A549 (cell line): ENCODE measurements around the gene ARFGEF3. TPM values are rescaled to one million over a fixed set of nuclear protein-coding genes. Genes with fewer than 3 reads are reported as not detected.

Experiments used
- ATAC-seq, 2 experiments: fragments of 200-7000 bp in 1 of 2; fragments of >200 bp in 1 of 2; cut with Nextera tagmentation in 1 of 2; cut with Tn5 transposase in 1 of 2; 3 replicates each; pipeline versions ENCODE4 v1.8.0 to v1.9.1; 2018 to 2020; ENCODE audit warnings: mild to moderate bottlenecking in 1 of 2, moderate library complexity in 1 of 2
- CTCF ChIA-PET: fragments of 300-600 bp; sonication (Branson Sonifier 250); formaldehyde crosslinking; extraction: SDS; loops from one replicate; lab custom pipeline; 2021; ENCODE audit warnings: antibody characterized with exemption, inconsistent platforms; lab: Yijun Ruan, JAX
- POLR2A ChIA-PET: fragments of 350-600 bp; formaldehyde crosslinking; extraction: SDS; loops from one replicate; lab custom pipeline; 2021; ENCODE audit warnings: antibody characterized with exemption, inconsistent platforms; lab: Yijun Ruan, JAX
- DNase-seq, 2 experiments: peaks; one replicate each; pipeline versions ENCODE4 v3.0.0 to v3.0.0-alpha.2; 2011 to 2016; ENCODE audit warnings: low read depth in 1 of 2, low spot score in 1 of 2
- FAIRE-seq: peaks from 2 replicates; lab custom pipeline; 2011; peaks lifted over from hg19 to GRCh38; lab: Jason Lieb, UNC
- H3K27ac ChIP-seq, 2 experiments: fragments of >200 bp; sonication (Bioruptor Twin); formaldehyde crosslinking; 3 replicates each; pipeline ENCODE4 v1.5.1; 2016 to 2017
- H3K4me1 ChIP-seq: fragments of >200 bp; sonication (Bioruptor Twin); formaldehyde crosslinking; 3 replicates; pipeline ENCODE4 v1.6.1; 2016
- H3K4me2 ChIP-seq: fragments of >200 bp; sonication (Bioruptor Twin); formaldehyde crosslinking; 3 replicates; pipeline ENCODE4 v1.6.1; 2016
- H3K4me3 ChIP-seq: fragments of >200 bp; sonication (Bioruptor Twin); formaldehyde crosslinking; 3 replicates; pipeline ENCODE4 v1.5.1; 2016
- H3K9me3 ChIP-seq: fragments of >200 bp; sonication (Bioruptor Twin); formaldehyde crosslinking; 3 replicates; pipeline ENCODE4 v1.6.1; 2016
- CEBPB ChIP-seq, 2 experiments: fragments of >200 bp in 1 of 2; sonication (Bioruptor Twin) in 1 of 2; formaldehyde crosslinking in 1 of 2; IDR thresholded peaks; 2 replicates each; pipeline ENCODE4 v1.6.1; 2012 to 2016
- CHD2 ChIP-seq: fragments of 150-350 bp; IDR thresholded peaks from 2 replicates; pipeline ENCODE4 v1.6.1; 2014; ENCODE audit warnings: low read length; ENCODE audit not compliant: partially characterized antibody
- EP300 ChIP-seq, 2 experiments: fragments of >200 bp; sonication (Bioruptor Twin); formaldehyde crosslinking; IDR thresholded peaks; 2 replicates in 1 of 2; 3 replicates in 1 of 2; pipeline ENCODE4 v1.6.1; 2016 to 2017
- ESRRA ChIP-seq: fragments of 150-350 bp; IDR thresholded peaks from 2 replicates; pipeline ENCODE4 v1.6.1; 2014; ENCODE audit warnings: mild to moderate bottlenecking, low read length, borderline replicate concordance
- HDAC2 ChIP-seq: fragments of 200-600 bp; sonication (generic); IDR thresholded peaks from 2 replicates; pipeline ENCODE4 v1.6.1; 2016
- HEYL ChIP-seq: fragments of 250-450 bp; sonication (Bioruptor Pico); IDR thresholded peaks from 2 replicates; pipeline ENCODE4 v1.8.0; 2021; ENCODE audit warnings: mild to moderate bottlenecking, moderate library complexity
- HOXA7 ChIP-seq: fragments of 250-450 bp; sonication (Bioruptor Pico); IDR thresholded peaks from 2 replicates; pipeline ENCODE4 v1.5.0; 2020; ENCODE audit warnings: mild to moderate bottlenecking, moderate library complexity
- HOXB5 ChIP-seq: fragments of 250-450 bp; sonication (Bioruptor Pico); IDR thresholded peaks from 2 replicates; pipeline ENCODE4 v1.5.0; 2020; ENCODE audit warnings: mild to moderate bottlenecking, moderate library complexity
- JUNB ChIP-seq: fragments of >200 bp; sonication (Bioruptor Twin); formaldehyde crosslinking; IDR thresholded peaks from 2 replicates; pipeline ENCODE4 v1.6.1; 2016
- MAFK ChIP-seq: fragments of 450-650 bp; IDR thresholded peaks from 2 replicates; pipeline ENCODE4 v1.6.1; 2014; ENCODE audit not compliant: partially characterized antibody
- MAZ ChIP-seq: fragments of 150-350 bp; IDR thresholded peaks from 2 replicates; pipeline ENCODE4 v1.6.1; 2014; ENCODE audit warnings: antibody characterized with exemption, low read depth, low read length, borderline replicate concordance
- NFE2L2 ChIP-seq: fragments of 150-350 bp; conservative IDR thresholded peaks from 2 replicates; pipeline ENCODE4 v1.6.1; 2014; ENCODE audit warnings: low read length
- NR3C1 ChIP-seq: fragments of >200 bp; sonication (Bioruptor Twin); formaldehyde crosslinking; IDR thresholded peaks from 3 replicates; pipeline ENCODE4 v1.6.1; 2017
- POLR2AphosphoS2 ChIP-seq: conservative IDR thresholded peaks from 2 replicates; pipeline ENCODE4 v1.6.1; 2012; ENCODE audit warnings: low read length, improper control_type of control experiment, inconsistent platforms
- RARB ChIP-seq: fragments of 250-450 bp; sonication (Bioruptor Pico); IDR thresholded peaks from 2 replicates; pipeline ENCODE4 v1.8.0; 2021; ENCODE audit warnings: mild to moderate bottlenecking, moderate library complexity
- RCOR1 ChIP-seq: fragments of 150-350 bp; IDR thresholded peaks from 2 replicates; pipeline ENCODE4 v1.6.1; 2014; ENCODE audit warnings: antibody characterized with exemption, low read length, low read depth
- RNF2 ChIP-seq: fragments of 200-600 bp; sonication (generic); IDR thresholded peaks from 2 replicates; pipeline ENCODE4 v1.6.1; 2016; ENCODE audit warnings: low read depth, mild to moderate bottlenecking, antibody characterized with exemption, moderate library complexity, borderline replicate concordance
- SMC3 ChIP-seq: fragments of >200 bp; sonication (Bioruptor Twin); formaldehyde crosslinking; IDR thresholded peaks from 3 replicates; pipeline ENCODE4 v1.6.1; 2018; ENCODE audit warnings: inconsistent platforms
- SREBF2 ChIP-seq: fragments of 450-650 bp; IDR thresholded peaks from 2 replicates; pipeline ENCODE4 v1.6.1; 2014; ENCODE audit warnings: mild to moderate bottlenecking, moderate library complexity
- ZSCAN20 ChIP-seq: fragments of 250-450 bp; sonication (Bioruptor Pico); IDR thresholded peaks from 2 replicates; pipeline ENCODE4 v1.8.0; 2022; ENCODE audit warnings: mild to moderate bottlenecking, moderate library complexity
- WGBS: methylation state at CpG from one replicate; pipeline ENCODE4 v1.1.6; 2017; ENCODE audit errors: missing lambda C conversion rate; 5-methylcytosine and 5-hydroxymethylcytosine counted together
- polyA plus RNA-seq, 4 experiments: library from polyadenylated mRNA; depleted of rRNA in 3 of 4; stranded (reverse); fragments of >200 nt; fragmentation: RNase III in 1 of 4; extraction: RNeasy Plus Mini Kit Qiagen cat#74134 plus additional on column Dnase treatment in 1 of 4; gene quantifications; 2 replicates in 3 of 4; 3 replicates in 1 of 4; pipeline ENCODE4 v1.2.3, GENCODE V29; 2011 to 2017
- TF ChIP-seq, protein P1 (sequence below): fragments of >200 bp; sonication (Bioruptor Twin); formaldehyde crosslinking; IDR thresholded peaks from 3 replicates; pipeline ENCODE4 v1.5.1; 2016
- TF ChIP-seq, protein P2 (sequence below): fragments of 250-450 bp; sonication (Bioruptor Pico); IDR thresholded peaks from 2 replicates; pipeline ENCODE4 v1.5.0; 2020; ENCODE audit warnings: low read depth, mild to moderate bottlenecking, moderate library complexity
- TF ChIP-seq, protein P3 (sequence below): fragments of >200 bp; sonication (Bioruptor Twin); formaldehyde crosslinking; IDR thresholded peaks from 3 replicates; pipeline ENCODE4 v1.6.1; 2016
- TF ChIP-seq, protein P4 (sequence below): IDR thresholded peaks from 2 replicates; pipeline ENCODE4 v1.6.1; 2012
- TF ChIP-seq, protein P5 (sequence below): IDR thresholded peaks from 2 replicates; pipeline ENCODE4 v1.6.1; 2012; ENCODE audit warnings: low read depth, borderline replicate concordance
- TF ChIP-seq, protein P6 (sequence below): fragments of 150-350 bp; IDR thresholded peaks from 2 replicates; pipeline ENCODE4 v1.6.1; 2014; ENCODE audit warnings: low read depth, mild to moderate bottlenecking, low read length
- TF ChIP-seq, protein P7 (sequence below): fragments of >200 bp; sonication (Bioruptor Twin); formaldehyde crosslinking; IDR thresholded peaks from 2 replicates; pipeline ENCODE4 v1.6.1; 2016

ARFGEF3 gene
- polyA plus RNA-seq, 2 of the 4 experiments (the other 2 are of a cell fraction), result 0.15 to 0.83 TPM

DNA sequence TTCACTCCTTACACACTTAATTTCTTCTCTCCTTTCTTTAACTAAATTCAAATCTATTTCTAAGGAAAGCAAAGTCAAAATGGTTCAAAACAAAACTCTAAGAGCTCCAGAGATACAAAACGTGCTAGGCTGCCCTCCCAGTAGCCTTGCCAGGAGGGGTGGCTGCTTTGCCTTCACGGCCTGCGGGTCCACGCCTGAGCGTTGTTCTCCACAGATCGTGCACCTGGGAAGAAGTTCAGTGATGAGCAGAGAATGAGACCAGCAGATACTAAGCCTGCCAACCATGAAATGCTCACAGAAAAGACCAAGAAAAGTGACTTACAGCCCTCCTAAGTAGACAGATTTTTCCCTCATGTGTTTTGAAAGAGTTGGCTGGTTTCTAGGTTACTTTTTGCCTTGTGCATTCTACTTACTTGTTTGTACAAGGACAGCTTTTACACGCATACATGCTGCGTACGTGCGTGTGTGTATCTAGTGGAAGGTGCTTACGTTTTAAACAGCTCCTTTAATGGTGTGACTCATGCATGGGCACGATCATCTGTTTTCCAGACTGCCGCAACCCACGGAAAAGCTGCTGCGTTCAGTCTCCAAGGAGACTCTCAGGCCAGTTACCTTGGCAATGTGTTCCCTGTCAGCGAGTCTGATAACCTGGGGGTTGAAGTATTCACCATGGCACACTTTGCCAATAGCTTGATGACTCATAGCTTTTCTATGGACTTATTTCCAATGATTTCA, 88.9 kb downstream of the ARFGEF3 start:
- no peak for TF ChIP-seq HOXA7
- TF ChIP-seq HEYL (CRISPR knock-in tag), result no peak
- TF ChIP-seq, protein P1, sequence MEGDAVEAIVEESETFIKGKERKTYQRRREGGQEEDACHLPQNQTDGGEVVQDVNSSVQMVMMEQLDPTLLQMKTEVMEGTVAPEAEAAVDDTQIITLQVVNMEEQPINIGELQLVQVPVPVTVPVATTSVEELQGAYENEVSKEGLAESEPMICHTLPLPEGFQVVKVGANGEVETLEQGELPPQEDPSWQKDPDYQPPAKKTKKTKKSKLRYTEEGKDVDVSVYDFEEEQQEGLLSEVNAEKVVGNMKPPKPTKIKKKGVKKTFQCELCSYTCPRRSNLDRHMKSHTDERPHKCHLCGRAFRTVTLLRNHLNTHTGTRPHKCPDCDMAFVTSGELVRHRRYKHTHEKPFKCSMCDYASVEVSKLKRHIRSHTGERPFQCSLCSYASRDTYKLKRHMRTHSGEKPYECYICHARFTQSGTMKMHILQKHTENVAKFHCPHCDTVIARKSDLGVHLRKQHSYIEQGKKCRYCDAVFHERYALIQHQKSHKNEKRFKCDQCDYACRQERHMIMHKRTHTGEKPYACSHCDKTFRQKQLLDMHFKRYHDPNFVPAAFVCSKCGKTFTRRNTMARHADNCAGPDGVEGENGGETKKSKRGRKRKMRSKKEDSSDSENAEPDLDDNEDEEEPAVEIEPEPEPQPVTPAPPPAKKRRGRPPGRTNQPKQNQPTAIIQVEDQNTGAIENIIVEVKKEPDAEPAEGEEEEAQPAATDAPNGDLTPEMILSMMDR, result no peak
- TF ChIP-seq RCOR1, result no peak
- TF ChIP-seq MAFK, result no peak
- no peak overlapping the region for H3K27ac ChIP-seq
- FAIRE-seq, result no peak

DNA sequence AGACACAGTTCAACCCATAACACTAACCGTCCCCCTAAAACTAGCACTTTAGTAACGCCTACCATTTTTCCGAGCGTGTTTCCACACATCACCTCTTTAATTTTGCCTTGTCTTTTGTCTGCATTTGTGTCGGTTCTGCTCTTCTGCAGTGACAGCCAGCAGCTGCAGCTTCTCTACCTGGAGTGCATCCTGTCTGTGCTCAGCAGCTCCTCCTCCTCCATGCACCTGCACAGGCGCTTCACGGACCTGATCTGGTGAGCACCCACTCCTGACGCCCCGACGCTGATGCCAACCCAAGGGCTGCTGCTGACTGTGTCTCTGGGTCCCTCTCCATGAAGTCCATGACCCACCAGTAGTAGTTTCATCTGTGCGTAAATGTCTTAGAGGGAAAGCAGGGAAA, 92.0 kb downstream of the ARFGEF3 start:
- no peak overlapping the region for H3K27ac ChIP-seq
- H3K4me3 ChIP-seq, result no peak overlapping the region
- ChIA-PET CTCF (no interaction called here), POLR2A (no interaction called here)
- WGBS, result 93% methylated on average over 10 of the region's 11 CpGs
- no peak for TF ChIP-seq NFE2L2
- TF ChIP-seq, protein P2, sequence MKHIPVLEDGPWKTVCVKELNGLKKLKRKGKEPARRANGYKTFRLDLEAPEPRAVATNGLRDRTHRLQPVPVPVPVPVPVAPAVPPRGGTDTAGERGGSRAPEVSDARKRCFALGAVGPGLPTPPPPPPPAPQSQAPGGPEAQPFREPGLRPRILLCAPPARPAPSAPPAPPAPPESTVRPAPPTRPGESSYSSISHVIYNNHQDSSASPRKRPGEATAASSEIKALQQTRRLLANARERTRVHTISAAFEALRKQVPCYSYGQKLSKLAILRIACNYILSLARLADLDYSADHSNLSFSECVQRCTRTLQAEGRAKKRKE (CRISPR knock-in tag), result no peak
- TF ChIP-seq RNF2, result no peak
- no peak for TF ChIP-seq JUNB
- no peak for TF ChIP-seq MAZ
- TF ChIP-seq, protein P3, sequence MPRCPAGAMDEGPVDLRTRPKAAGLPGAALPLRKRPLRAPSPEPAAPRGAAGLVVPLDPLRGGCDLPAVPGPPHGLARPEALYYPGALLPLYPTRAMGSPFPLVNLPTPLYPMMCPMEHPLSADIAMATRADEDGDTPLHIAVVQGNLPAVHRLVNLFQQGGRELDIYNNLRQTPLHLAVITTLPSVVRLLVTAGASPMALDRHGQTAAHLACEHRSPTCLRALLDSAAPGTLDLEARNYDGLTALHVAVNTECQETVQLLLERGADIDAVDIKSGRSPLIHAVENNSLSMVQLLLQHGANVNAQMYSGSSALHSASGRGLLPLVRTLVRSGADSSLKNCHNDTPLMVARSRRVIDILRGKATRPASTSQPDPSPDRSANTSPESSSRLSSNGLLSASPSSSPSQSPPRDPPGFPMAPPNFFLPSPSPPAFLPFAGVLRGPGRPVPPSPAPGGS, result no peak
- TF ChIP-seq POLR2AphosphoS2, result no peak
- TF ChIP-seq HOXB5 (CRISPR knock-in tag), result no peak
- TF ChIP-seq RARB, result no peak
- TF ChIP-seq HDAC2, result no peak
- FAIRE-seq (no peak), ATAC-seq (no peak), DNase-seq (no peak)
- H3K9me3 ChIP-seq, result no peaks in the 10 kb centered on the region
- H3K4me2 ChIP-seq, result no peak overlapping the region
- no peaks in the 10 kb centered on the region for H3K4me1 ChIP-seq

More for the DNA sequence above, 88.9 kb downstream of the ARFGEF3 start:
- no peak for DNase-seq
- H3K4me2 ChIP-seq, result no peak overlapping the region
- 79% methylated on average over 16 of the region's 16 CpGs for WGBS
- no peaks in the 10 kb centered on the region for H3K4me1 ChIP-seq
- ChIA-PET CTCF (no interaction called here), POLR2A (no interaction called here)
- ATAC-seq, result no peak
- H3K9me3 ChIP-seq, result no peaks in the 10 kb centered on the region
- no peak overlapping the region for H3K4me3 ChIP-seq

DNA sequence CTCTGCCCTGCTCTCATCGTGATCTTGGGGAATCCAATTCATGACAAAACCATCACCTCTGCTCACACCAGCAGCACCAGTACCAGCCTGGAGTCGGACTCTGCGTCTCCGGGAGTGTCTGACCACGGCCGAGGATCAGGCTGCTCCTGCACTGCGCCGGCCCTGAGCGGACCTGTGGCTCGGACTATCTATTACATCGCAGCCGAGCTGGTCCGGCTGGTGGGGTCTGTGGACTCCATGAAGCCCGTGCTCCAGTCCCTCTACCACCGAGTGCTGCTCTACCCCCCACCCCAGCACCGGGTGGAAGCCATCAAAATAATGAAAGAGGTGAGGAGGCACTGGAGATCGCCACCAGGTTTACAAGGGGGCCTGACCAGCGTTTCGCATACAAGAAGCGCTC, 93.7 kb downstream of the ARFGEF3 start:
- no peak for FAIRE-seq
- POLR2A ChIA-PET, result no interaction called here
- H3K27ac ChIP-seq, result no peak overlapping the region
- TF ChIP-seq, protein P4, sequence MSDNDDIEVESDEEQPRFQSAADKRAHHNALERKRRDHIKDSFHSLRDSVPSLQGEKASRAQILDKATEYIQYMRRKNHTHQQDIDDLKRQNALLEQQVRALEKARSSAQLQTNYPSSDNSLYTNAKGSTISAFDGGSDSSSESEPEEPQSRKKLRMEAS, result no peak
- no peak for TF ChIP-seq CEBPB (IDR thresholded peaks at IDR 0.05)
- no peak for TF ChIP-seq SREBF2
- TF ChIP-seq, protein P5, sequence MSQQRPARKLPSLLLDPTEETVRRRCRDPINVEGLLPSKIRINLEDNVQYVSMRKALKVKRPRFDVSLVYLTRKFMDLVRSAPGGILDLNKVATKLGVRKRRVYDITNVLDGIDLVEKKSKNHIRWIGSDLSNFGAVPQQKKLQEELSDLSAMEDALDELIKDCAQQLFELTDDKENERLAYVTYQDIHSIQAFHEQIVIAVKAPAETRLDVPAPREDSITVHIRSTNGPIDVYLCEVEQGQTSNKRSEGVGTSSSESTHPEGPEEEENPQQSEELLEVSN, result no peak
- no peak for TF ChIP-seq HEYL (CRISPR knock-in tag)
- no peak for TF ChIP-seq SMC3
- TF ChIP-seq EP300 (IDR thresholded peaks at IDR 0.05), result no peak
- TF ChIP-seq ZSCAN20 (CRISPR knock-in tag), result no peak
- TF ChIP-seq, protein P6, sequence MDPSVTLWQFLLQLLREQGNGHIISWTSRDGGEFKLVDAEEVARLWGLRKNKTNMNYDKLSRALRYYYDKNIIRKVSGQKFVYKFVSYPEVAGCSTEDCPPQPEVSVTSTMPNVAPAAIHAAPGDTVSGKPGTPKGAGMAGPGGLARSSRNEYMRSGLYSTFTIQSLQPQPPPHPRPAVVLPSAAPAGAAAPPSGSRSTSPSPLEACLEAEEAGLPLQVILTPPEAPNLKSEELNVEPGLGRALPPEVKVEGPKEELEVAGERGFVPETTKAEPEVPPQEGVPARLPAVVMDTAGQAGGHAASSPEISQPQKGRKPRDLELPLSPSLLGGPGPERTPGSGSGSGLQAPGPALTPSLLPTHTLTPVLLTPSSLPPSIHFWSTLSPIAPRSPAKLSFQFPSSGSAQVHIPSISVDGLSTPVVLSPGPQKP, result no peak
- TF ChIP-seq ESRRA, result no peak
- no peak for TF ChIP-seq RCOR1
- TF ChIP-seq, protein P2 (CRISPR knock-in tag), result no peak
- TF ChIP-seq NR3C1, result no peak
- no peak for TF ChIP-seq CHD2
- TF ChIP-seq POLR2AphosphoS2, result no peak
- no peak for TF ChIP-seq HOXA7
- no peak for TF ChIP-seq HDAC2
- TF ChIP-seq, protein P7, sequence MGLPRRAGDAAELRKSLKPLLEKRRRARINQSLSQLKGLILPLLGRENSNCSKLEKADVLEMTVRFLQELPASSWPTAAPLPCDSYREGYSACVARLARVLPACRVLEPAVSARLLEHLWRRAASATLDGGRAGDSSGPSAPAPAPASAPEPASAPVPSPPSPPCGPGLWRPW, result no peak

More for the DNA sequence above, 93.7 kb downstream of the ARFGEF3 start:
- Histone ChIP-seq H3K4me1 (no peaks in the 10 kb centered on the region), H3K4me3 (no peak overlapping the region), H3K9me3 (no peaks in the 10 kb centered on the region), H3K4me2 (no peak overlapping the region)
- whole genome bisulfite sequencing, result 69% methylated on average over 8 of the region's 20 CpGs
- no peak for ATAC-seq
- CTCF ChIA-PET, result interaction anchor here (1.2 kb wide), 1 partner anchor 20 kb away, joined by 3 read pairs; no protein-coding TSS in a partner anchor
- no peak for DNase-seq
